IPS-NIHi7 (cell line): Measurements from ENCODE around the gene PDE4D.

Source experiments
- DNase-seq: peaks from one replicate; pipeline ENCODE4 v3.0.0; 2012; ENCODE audit warnings: mixed read lengths; ENCODE audit errors: extremely low spot score

PDE4D gene

GRCh38 chr5:59838989-59839388 is 54.5 kb downstream of the PDE4D start:
- peak; percentile 22 for DNase-seq

GRCh38 chr5:59838067-59838466 is 55.5 kb downstream of the PDE4D start:
- no peak for DNase-seq

GRCh38 chr5:59837071-59837470 is 56.5 kb downstream of the PDE4D start:
- no peak for DNase-seq

- no peak for DNase-seq
These were observed 57.7 kb downstream of the PDE4D start for GRCh38 chr5:59835800-59836199.

- DNase-seq = no peak
These were observed 60.1 kb downstream of the PDE4D start for GRCh38 chr5:59833448-59833847.

- DNase-seq = no peak
These were observed 60.8 kb downstream of the PDE4D start for GRCh38 chr5:59832577-59833301.

GRCh38 chr5:59831326-59832010 is 62.1 kb downstream of the PDE4D start:
- no peak for DNase-seq

- no peak for DNase-seq
These were observed 62.9 kb downstream of the PDE4D start for GRCh38 chr5:59830536-59831200.

- DNase-seq = no peak
These were observed 63.6 kb downstream of the PDE4D start for GRCh38 chr5:59829922-59830321.

GRCh38 chr5:59829386-59829785 is 64.1 kb downstream of the PDE4D start:
- no peak for DNase-seq

GRCh38 chr5:59828623-59829022 is 64.9 kb downstream of the PDE4D start:
- DNase-seq = no peak

GRCh38 chr5:59826996-59827395 is 66.5 kb downstream of the PDE4D start:
- no peak for DNase-seq

GRCh38 chr5:59823420-59823819 is 70.1 kb downstream of the PDE4D start:
- DNase-seq = no peak

GRCh38 chr5:59819806-59820205 is 73.7 kb downstream of the PDE4D start:
- DNase-seq = no peak

- DNase-seq = no peak
These were observed 76.0 kb downstream of the PDE4D start for GRCh38 chr5:59817536-59817935.

GRCh38 chr5:59816654-59817300 is 76.7 kb downstream of the PDE4D start:
- no peak for DNase-seq

GRCh38 chr5:59814537-59814872 is 79.0 kb downstream of the PDE4D start:
- DNase-seq = no peak

- DNase-seq = peak; percentile 45
These were observed 79.6 kb downstream of the PDE4D start for GRCh38 chr5:59813761-59814536.

- peak; percentile 59 for DNase-seq
These were observed 83.5 kb downstream of the PDE4D start for GRCh38 chr5:59810041-59810440.

GRCh38 chr5:59807806-59808205 is 85.7 kb downstream of the PDE4D start:
- no peak for DNase-seq

GRCh38 chr5:59800347-59800893 is 93.1 kb downstream of the PDE4D start:
- DNase-seq = no peak
